HG03045 (cell line): ENCODE measurements around the gene MICOS13.
"Not testable (repeated sequence)": the region's sequence is repeated elsewhere in the genome, so short reads cannot be mapped to it uniquely, and the experiment has no call there.

ENCODE experiments used
- ATAC-seq: cut with Tn5 transposase; IDR thresholded peaks from one replicate; pipeline ENCODE4 v1.9.1; 2021; ENCODE audit warnings: mild to moderate bottlenecking, moderate library complexity; ENCODE audit not compliant: unreplicated experiment

MICOS13 gene

GRCh38 chr19:5702053-5702410, 21.7 kb upstream of the MICOS13 start:
- ATAC-seq: not testable (repeated sequence)

DNA sequence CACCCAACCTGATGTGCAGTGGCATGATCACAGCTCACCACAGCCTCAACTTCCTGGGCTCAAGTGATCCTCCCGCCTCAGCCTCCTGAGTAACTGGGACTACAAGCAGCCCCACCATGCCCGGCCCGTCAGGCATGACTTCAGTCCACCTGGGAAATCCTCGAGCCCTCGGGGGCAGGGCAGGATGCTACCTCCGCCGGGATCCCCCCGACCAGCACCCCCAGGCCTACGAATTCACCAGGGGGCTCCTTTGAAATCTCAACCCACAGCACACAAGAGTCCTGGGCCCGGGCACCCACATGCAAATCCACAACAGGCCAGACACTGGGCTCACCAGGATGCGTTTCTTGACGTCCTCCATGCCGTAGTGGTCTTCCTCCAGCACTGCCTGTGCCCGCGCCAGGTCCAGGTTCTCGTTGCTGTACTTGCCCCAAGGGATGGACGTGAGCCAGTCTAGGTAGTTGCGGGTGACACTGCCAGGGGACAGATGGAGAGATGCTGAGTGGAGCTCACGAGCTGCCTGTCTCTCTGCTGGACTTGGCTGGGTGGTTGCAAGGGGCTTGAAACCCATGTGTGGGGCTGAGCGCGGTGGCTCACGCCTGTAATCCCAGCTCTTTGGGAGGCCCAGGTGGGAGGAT, 20.3 kb upstream of the MICOS13 start:
- no peak for ATAC-seq

DNA sequence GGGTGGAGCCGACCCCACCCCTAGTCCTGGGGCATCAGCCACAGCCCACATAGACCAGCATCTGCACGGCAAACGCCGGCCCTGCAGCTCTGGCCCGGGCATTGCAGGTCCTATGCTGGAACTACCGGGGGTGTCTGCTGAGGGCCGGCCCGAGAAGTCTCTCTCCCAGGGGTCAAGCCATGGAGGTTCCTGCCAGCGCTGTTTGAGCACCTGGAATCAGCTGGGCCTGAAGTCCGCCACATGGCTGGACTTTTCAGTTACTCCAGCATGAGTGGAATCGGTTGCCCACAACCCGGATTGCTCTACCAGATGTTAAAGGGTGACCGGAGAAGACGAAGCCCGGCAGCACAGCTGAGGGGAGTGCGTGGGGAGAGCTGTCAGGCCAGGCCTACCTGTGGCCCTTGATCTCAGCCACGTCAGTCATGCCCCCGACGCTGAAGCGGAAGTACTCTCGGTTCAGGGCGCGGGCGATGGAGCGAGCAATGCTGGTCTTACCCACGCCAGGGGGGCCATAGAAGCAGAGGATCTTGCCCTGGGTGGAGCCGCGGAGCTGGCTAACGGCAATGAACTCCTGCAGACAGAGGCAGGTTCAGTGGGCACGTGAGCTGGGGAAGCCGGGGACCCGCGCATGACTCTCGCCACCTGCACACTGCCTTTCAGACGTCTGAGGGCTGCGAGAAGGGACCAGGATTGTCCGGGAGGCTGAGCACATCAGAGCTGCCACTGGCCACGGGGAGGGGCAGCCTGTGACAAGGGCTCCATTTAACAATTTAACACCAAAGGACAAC, 18.5 kb upstream of the MICOS13 start:
- no peak for ATAC-seq

DNA sequence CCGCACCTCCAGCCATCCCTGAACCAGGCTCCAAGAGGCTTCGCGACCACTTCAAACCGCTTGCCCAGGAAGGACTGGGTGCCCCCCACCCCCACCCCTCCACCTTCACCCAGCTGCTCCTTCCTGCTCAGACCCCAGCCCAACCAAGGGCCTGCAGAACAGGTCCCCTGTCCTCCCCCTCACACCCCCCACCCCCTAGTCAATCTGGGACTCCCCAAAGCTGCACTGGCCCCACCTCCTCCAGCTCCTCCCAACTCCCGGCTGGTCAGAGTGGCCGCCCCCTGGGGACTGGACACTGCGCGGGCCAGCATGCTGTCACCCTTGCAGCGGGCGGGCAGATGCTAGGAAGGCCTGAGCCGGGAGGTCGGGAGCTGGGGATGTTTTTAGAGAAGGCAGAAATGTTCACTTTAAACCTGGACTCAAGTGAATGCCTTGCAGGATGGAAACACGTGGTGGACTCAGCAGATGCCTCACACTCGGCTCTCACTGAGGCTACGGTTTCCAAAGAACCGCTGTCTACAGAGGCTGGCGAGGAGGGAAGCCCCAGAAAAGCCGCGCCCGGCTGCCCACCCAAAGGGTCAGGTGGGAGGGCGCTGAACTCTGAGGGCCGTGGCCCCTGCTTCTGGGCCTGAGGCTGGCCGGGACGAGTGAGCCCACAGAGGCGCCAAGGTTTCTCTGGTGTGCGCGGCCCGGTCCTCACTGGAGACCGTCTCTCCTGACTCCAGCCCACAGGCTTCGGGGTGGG, 17.7 kb upstream of the MICOS13 start:
- ATAC-seq: no peak

DNA sequence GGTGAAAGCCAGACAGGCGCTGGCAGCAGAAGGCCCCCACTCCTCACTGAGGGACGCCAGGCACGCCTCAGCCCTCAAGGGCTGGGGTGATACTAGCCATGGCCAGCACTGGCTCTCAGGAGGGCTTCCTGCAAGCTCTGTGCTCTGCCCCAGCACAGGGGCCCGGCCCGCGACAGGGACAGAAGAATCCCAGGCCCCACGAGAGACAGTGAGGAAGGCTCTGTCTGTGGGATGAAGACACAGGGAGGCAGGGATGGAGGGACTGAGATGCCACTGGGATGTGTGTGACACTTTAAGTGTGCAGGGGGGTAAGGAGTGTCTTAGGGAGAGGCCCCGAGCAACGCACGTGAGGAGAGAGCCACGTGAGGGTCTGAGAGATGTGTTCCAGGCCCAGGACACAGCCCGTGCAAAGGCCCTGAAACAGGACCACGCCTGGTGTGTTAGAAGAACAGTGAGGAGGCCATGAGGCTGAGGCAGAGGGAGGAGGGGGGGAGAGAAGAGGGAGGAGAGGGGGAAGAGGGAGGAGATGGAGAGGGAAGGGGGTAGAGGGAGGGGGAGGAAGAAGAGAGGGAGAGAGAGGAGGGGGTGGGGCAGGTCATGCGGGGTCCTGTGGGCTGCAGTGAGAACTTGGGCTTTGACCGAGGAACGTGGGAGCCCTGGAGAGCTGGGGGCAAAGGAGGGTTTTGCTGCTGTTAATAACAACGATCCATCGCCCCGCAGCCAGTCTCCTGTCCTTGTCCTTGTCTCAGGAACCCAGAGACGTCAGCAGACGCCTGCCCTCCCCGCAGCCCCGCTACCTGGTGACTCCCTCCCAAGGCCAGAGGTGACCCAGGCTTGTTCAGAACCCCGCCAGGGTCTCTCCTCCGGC, 16.9 kb upstream of the MICOS13 start:
- no peak for ATAC-seq

DNA sequence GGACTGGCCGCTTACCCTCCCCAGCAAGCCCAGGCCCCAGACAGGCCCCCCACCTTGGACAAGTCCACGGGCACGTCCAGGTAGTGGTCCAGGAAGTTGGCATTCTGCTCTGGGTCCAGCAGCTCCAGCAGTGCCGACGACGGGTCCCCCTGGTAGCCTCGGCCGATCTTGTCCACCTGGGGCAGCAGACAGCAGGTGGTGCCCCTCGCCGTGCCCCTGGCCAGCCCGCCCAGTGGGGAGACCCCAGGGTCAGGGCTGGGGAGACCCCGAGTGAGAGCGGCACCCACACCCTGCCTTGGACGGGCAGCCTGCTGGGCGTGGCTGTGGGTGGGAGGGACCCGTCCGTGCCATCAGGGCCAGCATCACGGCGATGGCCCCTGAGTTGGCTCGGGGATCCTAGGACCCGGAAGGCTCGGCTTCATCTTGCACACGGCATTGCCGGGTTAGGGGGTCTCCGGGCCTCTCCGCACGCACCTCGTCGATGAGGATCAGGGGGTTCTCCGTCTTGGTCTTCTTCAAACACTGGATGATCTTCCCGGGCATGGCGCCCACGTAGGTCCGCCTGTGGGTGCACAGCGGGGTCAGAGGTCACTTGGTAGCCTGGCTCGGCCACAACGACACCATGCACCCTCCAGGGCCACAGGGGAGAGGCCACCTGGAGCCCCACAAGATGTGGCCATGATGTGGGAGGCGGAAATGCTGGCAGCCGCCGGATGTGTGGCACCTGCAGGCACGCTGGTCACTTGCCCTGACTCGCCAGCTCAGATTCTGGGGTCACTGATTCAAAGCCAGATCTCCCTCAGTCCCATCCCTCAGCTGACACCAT, 16.1 kb upstream of the MICOS13 start:
- ATAC-seq: no peak

- no peak for ATAC-seq
Observed at GRCh38 chr19:5695649-5696195, 15.4 kb upstream of the MICOS13 start.

DNA sequence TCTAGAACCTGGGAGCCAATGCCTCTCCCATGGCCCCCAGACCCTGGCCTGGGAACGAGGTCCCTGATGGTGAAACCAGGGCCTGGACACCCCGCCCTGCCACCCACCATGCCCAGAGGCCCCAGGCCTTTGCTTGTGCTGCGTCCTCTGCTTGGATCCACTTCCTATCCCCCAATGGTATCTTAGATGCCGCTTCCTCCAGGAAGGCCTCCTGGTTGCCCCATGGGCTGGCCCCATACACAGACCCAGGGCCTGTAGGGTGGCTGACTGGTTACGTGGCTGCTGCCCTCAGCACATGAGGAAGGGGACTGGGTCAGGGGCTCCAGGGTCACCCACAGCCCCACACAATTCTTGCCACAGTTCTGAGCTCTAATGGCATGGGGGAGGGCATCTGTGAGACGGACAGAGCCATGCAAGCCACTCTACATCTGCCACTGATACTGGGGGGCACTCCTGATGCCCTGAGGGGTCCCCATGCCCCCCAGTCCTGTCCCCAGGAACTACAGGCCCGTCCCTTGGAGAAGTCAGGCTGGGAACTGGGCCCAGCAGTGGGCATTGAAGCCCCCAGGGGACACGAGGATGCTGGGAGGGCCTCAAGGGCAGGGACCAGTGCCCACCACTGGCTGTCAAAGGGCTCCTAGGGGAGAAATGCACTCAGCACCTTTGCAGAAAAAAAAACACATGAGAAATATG, 14.8 kb upstream of the MICOS13 start:
- no peak for ATAC-seq

- ATAC-seq: no peak
Observed at GRCh38 chr19:5694167-5694955, 14.0 kb upstream of the MICOS13 start.

GRCh38 chr19:5693195-5694166, 13.2 kb upstream of the MICOS13 start:
- no peak for ATAC-seq

GRCh38 chr19:5692723-5693194, 12.4 kb upstream of the MICOS13 start:
- ATAC-seq: no peak

- ATAC-seq: no peak
Observed at GRCh38 chr19:5691822-5692722, 11.8 kb upstream of the MICOS13 start.

- ATAC-seq: no peak
Observed at GRCh38 chr19:5690955-5691821, 10.9 kb upstream of the MICOS13 start.

GRCh38 chr19:5690125-5690954, 10.0 kb upstream of the MICOS13 start, which contains the start of gene RPL36:
TSS of gene RPL36 (plus strand) at chr19:5690295. CDS start at chr19:5690508, 213 bp downstream.
- peak; percentile 45 for ATAC-seq
